ENCODE results near the gene GGNBP2.

- TF ChIP-seq CTCF (conservative IDR thresholded peaks at IDR 0.05 in 1 of 2, IDR thresholded peaks at IDR 0.05 in 1 of 2; ENCODE audit: low read depth in 1 of 2, low read length in 2 of 2) (no peak), EZH2 (IDR thresholded peaks at IDR 0.05; ENCODE audit: low read length, missing control alignments) (no peak)
These were observed 78.6 kb downstream of the GGNBP2 start for GRCh38 chr17:36623281-36623680.

All from fibroblast of lung (primary cell).